ENCODE measurements around the gene DBR1.

DBR1 gene

GRCh38 chr3:138174421-138175131 is at the start of gene DBR1:
TSS of gene DBR1 (minus strand) at chr3:138174921. CDS start at chr3:138174795, 126 bp downstream.
- DNase-seq (ENCODE audit: low read depth) = peak; percentile 51

GRCh38 chr3:138222942-138223287 is 48.2 kb upstream of the DBR1 start:
- no peak for DNase-seq (ENCODE audit: low read depth)

GRCh38 chr3:138222131-138222941 is 47.6 kb upstream of the DBR1 start:
- DNase-seq (ENCODE audit: low read depth) = no peak

GRCh38 chr3:138220788-138221187 is 46.1 kb upstream of the DBR1 start:
- DNase-seq (ENCODE audit: low read depth) = no peak

- no peak for DNase-seq (ENCODE audit: low read depth)
Measured at GRCh38 chr3:138220242-138220641, 45.5 kb upstream of the DBR1 start.

GRCh38 chr3:138219255-138219654 is 44.5 kb upstream of the DBR1 start:
- no peak for DNase-seq (ENCODE audit: low read depth)

GRCh38 chr3:138213398-138214085 is 38.8 kb upstream of the DBR1 start:
- DNase-seq (ENCODE audit: low read depth) = no peak

- no peak for DNase-seq (ENCODE audit: low read depth)
Measured at GRCh38 chr3:138210528-138210927, 35.8 kb upstream of the DBR1 start.

- DNase-seq (ENCODE audit: low read depth) = no peak
Measured at GRCh38 chr3:138206196-138206595, 31.5 kb upstream of the DBR1 start.

GRCh38 chr3:138205527-138205926 is 30.8 kb upstream of the DBR1 start:
- no peak for DNase-seq (ENCODE audit: low read depth)

- DNase-seq (ENCODE audit: low read depth) = no peak
Measured at GRCh38 chr3:138203938-138204337, 29.2 kb upstream of the DBR1 start.

- no peak for DNase-seq (ENCODE audit: low read depth)
Measured at GRCh38 chr3:138202945-138203701, 28.4 kb upstream of the DBR1 start.

GRCh38 chr3:138200424-138200823 is 25.7 kb upstream of the DBR1 start:
- no peak for DNase-seq (ENCODE audit: low read depth)

GRCh38 chr3:138199851-138200250 is 25.1 kb upstream of the DBR1 start:
- DNase-seq (ENCODE audit: low read depth) = no peak

- DNase-seq (ENCODE audit: low read depth) = no peak
Measured at GRCh38 chr3:138197524-138197923, 22.8 kb upstream of the DBR1 start.

- DNase-seq (ENCODE audit: low read depth) = no peak
Measured at GRCh38 chr3:138197058-138197457, 22.3 kb upstream of the DBR1 start.

GRCh38 chr3:138196023-138196422 is 21.3 kb upstream of the DBR1 start:
- DNase-seq (ENCODE audit: low read depth) = no peak

GRCh38 chr3:138195481-138195880 is 20.8 kb upstream of the DBR1 start:
- DNase-seq (ENCODE audit: low read depth) = no peak

GRCh38 chr3:138188013-138188730 is 13.5 kb upstream of the DBR1 start:
- DNase-seq (ENCODE audit: low read depth) = no peak

GRCh38 chr3:138187296-138188012 is 12.7 kb upstream of the DBR1 start, which contains the start of gene ARMC8:
TSS of gene ARMC8 (plus strand) at chr3:138187301. CDS start at chr3:138187555, 254 bp downstream.
- DNase-seq (ENCODE audit: low read depth) = no peak

GRCh38 chr3:138186803-138187295 is 12.1 kb upstream of the DBR1 start:
- DNase-seq (ENCODE audit: low read depth) = peak; percentile 84
